ENCODE results near the gene NEGR1. TPM values are rescaled to one million over a fixed set of nuclear protein-coding genes. Genes with fewer than 3 reads are reported as not detected.

NEGR1 gene
- total RNA-seq, 4 donors from 2014 or later = 0.49 to 8.8 (median 2.7) TPM

DNA sequence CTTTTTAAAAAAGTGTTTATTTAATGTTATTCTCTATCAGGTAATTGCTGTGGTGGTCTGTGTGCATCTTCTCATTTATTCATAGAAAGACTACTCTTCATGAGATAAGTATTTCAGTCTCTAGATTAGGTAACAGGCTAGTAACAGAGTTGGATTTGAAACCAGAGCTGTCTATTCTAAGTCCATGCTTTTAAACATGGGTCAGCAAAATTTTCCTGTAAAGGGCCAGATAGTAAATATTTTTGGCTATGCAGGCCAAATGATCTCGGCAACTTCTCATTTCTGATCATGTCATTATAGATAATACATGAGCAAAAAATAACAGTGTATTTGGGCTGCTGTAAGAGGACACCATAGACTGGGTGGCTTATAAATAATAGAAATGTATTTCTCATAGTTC is 715.9 kb downstream of the NEGR1 start:
- intact Hi-C loops (cut with DNase I) = no loop called here
- no peaks in the 10 kb centered on the region for H3K27me3 ChIP-seq
- TF ChIP-seq POLR2A (IDR thresholded peaks at IDR 0.05) = no peak
- TF ChIP-seq, protein P1, sequence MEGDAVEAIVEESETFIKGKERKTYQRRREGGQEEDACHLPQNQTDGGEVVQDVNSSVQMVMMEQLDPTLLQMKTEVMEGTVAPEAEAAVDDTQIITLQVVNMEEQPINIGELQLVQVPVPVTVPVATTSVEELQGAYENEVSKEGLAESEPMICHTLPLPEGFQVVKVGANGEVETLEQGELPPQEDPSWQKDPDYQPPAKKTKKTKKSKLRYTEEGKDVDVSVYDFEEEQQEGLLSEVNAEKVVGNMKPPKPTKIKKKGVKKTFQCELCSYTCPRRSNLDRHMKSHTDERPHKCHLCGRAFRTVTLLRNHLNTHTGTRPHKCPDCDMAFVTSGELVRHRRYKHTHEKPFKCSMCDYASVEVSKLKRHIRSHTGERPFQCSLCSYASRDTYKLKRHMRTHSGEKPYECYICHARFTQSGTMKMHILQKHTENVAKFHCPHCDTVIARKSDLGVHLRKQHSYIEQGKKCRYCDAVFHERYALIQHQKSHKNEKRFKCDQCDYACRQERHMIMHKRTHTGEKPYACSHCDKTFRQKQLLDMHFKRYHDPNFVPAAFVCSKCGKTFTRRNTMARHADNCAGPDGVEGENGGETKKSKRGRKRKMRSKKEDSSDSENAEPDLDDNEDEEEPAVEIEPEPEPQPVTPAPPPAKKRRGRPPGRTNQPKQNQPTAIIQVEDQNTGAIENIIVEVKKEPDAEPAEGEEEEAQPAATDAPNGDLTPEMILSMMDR (IDR thresholded peaks at IDR 0.05) = no peak

DNA sequence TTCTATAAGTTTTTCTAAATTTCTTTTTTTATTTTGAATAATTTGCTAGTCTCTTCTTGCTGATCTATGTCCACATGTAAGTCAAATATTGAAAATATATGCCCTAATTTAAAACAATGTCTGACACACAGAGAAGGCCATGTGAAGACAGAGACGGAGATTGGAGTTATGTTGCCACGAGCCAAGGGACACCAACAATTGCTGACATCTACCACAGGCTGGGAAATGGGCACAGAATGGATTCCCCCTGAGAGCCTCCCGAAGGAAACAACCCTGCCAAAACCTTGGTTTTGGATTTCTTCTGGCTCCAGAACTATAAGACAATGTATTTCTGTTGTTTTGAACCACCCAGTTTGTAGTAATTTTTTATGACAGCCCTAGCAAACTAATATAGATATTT is 716.5 kb downstream of the NEGR1 start:
- no peaks in the 10 kb centered on the region for H3K27me3 ChIP-seq
- H3K4me3 ChIP-seq = no peak overlapping the region
- no peaks in the 10 kb centered on the region for H3K36me3 ChIP-seq
- intact Hi-C loops (cut with DNase I) = no loop called here
- H3K27ac ChIP-seq = no peak overlapping the region
- TF ChIP-seq POLR2A (IDR thresholded peaks at IDR 0.05) = no peak
- TF ChIP-seq, protein P1 (IDR thresholded peaks at IDR 0.05) = no peak
- 34 to 43% methylated on average over 3 of the region's 3 CpGs for WGBS, 2 donors
- H3K9me3 ChIP-seq = no peaks in the 10 kb centered on the region
- DNase-seq = no peak
- peaks cover 0 to 25% (median 0%) of the 10 kb centered on the region in 3 donors for H3K4me1 ChIP-seq

More for the DNA sequence above, 715.9 kb downstream of the NEGR1 start:
- no peaks in the 10 kb centered on the region for H3K36me3 ChIP-seq
- no peak overlapping the region for H3K27ac ChIP-seq
- DNase-seq = no peak
- WGBS, 2 donors = 50 to 72% methylated on average over 1 of the region's 1 CpG
- H3K4me1 ChIP-seq = peaks cover 0 to 20% (median 0%) of the 10 kb centered on the region in 3 donors
- no peak overlapping the region for H3K4me3 ChIP-seq
- H3K9me3 ChIP-seq = no peaks in the 10 kb centered on the region

- no peaks in the 10 kb centered on the region for H3K9me3 ChIP-seq
- H3K4me3 ChIP-seq = no peak overlapping the region
- peaks cover 0 to 25% (median 0%) of the 10 kb centered on the region in 3 donors for H3K4me1 ChIP-seq
- DNase-seq = no peak
- H3K27me3 ChIP-seq = no peaks in the 10 kb centered on the region
- TF ChIP-seq POLR2A (IDR thresholded peaks at IDR 0.05) = no peak
- TF ChIP-seq, protein P1 (IDR thresholded peaks at IDR 0.05) = no peak
- H3K36me3 ChIP-seq = no peaks in the 10 kb centered on the region
- intact Hi-C loops (cut with DNase I) = no loop called here
- H3K27ac ChIP-seq = peak overlapping the region in 1 of 4 donors; percentile 23
Observed at GRCh38 chr1:71565262-71565661, 717.1 kb downstream of the NEGR1 start.

DNA sequence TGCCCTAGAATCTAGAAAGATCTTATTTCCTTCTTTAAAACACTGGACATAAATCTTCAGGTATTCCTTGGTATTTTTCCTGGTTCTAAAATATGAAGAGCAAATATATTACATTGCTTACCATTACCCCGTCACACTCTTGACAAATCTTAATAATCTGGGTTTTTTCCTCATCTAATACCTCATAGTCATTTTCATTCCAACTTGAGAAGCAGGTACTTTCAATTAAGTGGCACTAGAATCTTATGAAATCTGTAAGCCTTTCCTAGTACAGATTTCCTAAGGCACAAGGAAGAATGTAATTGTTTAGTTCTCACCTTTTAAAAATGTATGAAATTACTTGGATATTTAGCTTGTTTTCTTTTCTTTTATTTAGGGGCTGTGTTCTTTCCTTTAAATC is 720.0 kb downstream of the NEGR1 start:
- no peaks in the 10 kb centered on the region for H3K36me3 ChIP-seq
- WGBS, 2 donors = 19 to 29% methylated on average over 1 of the region's 1 CpG
- no peaks in the 10 kb centered on the region for H3K9me3 ChIP-seq
- TF ChIP-seq, protein P1 (IDR thresholded peaks at IDR 0.05) = no peak
- TF ChIP-seq POLR2A (IDR thresholded peaks at IDR 0.05) = no peak
- H3K4me3 ChIP-seq = no peak overlapping the region
- H3K27me3 ChIP-seq = no peaks in the 10 kb centered on the region
- H3K27ac ChIP-seq = peak overlapping the region in 1 of 4 donors; percentile 27
- H3K4me1 ChIP-seq = peaks cover 0 to 25% (median 0%) of the 10 kb centered on the region in 3 donors
- intact Hi-C loops (cut with DNase I) = no loop called here
- DNase-seq = no peak

- DNase-seq = no peak
- WGBS, 2 donors = 12 to 21% methylated on average over 2 of the region's 2 CpGs
- Histone ChIP-seq H3K4me1 (peaks cover 0 to 25% (median 0%) of the 10 kb centered on the region in 3 donors), H3K36me3 (no peaks in the 10 kb centered on the region), H3K27ac (peak overlapping the region in 1 of 4 donors; percentile 35), H3K4me3 (no peak overlapping the region), H3K9me3 (no peaks in the 10 kb centered on the region), H3K27me3 (no peaks in the 10 kb centered on the region)
- TF ChIP-seq, protein P1 (IDR thresholded peaks at IDR 0.05) = no peak
- TF ChIP-seq POLR2A (IDR thresholded peaks at IDR 0.05) = no peak
- intact Hi-C loops (cut with DNase I) = no loop called here
Observed at GRCh38 chr1:71561729-71562128, 720.6 kb downstream of the NEGR1 start.
